ENCODE measurements around the gene RAB11FIP4.

RAB11FIP4 gene

DNA sequence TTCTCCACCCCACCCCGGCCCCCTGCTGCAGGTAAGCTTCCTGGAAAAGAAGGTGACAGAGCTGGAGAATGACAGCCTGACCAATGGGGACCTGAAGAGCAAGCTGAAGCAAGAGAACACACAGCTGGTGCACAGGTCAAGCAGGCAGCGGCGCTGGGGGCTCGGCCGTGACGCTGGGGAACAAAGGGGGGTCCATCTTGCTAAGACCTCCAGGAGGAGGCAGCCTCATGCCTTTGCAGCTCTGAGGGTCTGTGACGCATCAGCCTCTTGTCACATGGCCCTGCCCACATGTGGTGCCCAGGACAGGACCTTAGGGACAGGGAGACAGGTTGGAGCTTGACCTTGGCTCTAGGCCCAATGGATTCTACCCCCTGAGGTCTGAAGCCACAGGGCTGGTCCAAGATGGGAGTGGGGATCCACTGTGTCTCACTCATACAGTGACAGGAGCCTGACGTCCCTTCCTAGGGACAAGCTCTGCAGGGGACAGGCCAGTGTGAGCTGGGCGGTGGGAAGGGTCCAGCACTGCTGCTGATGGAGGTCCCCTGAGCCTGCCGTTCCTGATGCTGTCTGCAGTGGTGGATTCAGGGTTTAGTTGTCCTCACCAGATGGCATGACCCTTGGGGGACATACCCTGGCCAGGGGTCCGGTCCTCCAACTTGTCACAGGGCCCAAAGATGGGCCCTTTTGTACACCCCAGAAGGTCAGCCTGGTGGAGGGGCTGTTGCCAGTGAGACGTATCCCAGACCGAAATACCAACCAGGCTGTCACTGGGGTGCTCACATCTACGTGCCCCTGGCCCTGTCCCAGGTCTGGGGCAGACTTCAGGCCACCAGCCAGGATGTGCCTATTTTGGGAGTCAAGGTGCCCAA is 132.6 kb downstream of the RAB11FIP4 start:
- DNase-seq (ENCODE audit: low read depth) = no peak

DNA sequence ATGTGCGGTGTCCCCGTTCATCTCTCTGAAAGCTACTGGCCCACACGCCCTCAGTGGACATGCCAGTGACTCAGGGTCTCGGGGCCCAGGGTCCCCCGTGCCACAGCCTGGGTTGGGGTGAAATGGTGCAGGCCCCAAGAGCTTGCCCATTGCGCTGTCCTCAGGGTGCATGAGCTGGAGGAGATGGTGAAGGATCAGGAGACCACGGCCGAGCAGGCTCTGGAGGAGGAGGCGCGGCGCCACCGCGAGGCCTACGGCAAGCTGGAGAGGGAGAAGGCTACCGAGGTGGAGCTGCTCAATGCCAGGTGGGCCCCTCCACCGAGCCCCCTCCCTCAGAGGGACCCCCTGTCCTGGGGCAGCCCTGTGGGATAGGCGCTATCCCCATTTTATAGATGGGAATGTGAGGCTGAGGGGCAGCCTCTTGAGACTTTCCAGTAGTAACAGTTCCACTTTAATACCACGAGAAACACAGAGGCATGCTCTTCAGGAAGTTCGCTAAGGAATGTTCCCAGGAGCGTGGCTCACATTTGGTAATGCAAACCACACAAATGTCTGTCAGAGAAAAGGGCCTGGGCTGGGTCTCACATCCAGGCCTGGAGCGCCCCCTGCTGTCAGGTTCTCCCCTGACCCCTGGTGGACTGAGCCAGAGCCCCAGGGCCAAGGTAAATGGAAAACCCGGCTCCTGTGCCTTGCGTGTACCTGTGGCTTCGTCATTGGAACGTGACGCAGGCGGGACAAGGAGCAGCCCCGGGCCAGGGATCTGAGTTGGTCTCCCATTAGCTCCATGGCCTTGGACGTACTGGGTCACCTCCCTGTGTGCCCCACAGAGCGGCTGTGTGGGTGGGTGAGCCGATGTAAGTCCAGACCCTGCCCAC is 133.7 kb downstream of the RAB11FIP4 start:
- peak; percentile 83 for DNase-seq (ENCODE audit: low read depth)

DNA sequence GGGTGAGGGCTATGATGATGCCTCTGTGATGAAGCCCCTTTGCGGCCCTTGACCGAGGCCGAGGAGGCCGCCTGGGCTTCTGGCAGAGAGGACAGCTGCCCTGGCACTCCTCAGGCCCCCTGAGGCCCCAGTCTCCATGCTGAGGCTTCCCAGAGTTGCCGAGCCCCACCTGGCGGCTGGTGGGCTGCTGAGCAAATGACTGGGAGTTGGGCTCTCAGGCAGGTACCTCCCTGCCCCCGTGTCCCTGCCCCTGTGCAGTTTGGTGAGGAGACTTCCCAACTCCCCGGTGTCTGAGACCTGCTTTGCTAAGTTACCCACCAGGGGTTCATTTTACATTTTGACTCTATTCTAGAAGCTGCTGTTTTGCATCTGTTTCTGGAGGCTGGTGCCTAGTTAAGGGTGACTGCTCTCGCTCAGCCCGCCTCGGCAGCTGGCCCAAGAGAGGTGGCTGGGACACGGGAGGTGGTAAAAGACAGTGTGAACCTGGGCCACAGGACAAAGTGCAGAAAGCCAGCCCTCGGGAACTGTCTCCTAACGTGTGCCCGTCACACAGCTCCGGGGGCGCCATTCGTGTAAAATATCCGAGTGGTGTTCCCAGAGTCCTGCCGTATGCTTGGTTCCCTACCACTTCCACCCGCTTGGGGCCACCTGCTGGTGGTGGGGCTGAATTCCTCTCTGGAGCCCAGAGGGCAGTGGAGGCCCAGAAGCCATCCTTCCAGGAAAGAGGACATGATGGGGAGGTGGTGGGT is 134.5 kb downstream of the RAB11FIP4 start:
- DNase-seq (ENCODE audit: low read depth) = no peak

DNA sequence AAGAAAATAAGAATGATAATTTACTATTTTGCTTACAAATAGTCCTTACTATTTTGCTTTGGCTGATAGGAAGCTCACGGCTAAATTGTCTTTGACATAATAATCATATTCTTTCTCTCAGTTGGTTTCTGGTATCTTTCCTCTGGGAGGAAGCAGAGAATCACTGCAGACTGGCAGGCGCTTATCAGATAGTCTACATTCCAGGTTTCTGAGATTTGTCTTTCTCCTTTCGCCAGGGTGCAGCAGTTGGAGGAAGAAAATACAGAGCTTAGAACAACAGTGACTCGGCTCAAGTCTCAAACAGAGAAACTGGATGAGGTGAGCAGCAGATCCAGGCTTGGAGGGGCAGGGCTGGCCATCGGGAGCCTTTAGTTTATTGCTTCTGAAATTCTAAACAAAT is 136.1 kb downstream of the RAB11FIP4 start:
- DNase-seq (ENCODE audit: low read depth) = no peak

DNA sequence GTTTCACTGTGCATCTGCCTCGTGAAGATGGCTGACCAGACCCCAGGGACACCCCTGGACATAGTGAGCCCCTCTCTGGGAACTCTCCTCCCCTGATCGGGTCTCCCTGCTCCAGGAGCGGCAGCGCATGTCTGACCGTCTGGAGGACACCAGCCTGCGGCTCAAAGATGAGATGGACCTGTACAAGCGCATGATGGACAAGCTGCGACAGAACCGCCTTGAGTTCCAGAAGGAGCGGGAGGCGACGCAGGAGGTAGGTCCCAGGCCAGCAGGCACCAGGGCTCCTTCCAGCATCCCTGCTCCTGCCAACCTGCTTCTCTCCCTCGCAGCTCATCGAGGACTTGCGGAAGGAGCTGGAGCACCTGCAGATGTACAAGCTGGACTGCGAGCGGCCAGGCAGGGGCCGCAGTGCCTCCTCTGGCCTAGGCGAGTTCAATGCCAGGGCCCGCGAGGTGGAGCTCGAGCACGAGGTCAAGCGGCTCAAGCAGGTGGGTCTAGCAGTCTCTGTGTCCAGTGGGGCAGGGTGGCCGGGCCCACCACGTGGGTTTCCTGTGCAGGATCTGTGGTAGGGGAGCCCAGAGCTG is 136.9 kb downstream of the RAB11FIP4 start:
- DNase-seq (ENCODE audit: low read depth) = no peak

DNA sequence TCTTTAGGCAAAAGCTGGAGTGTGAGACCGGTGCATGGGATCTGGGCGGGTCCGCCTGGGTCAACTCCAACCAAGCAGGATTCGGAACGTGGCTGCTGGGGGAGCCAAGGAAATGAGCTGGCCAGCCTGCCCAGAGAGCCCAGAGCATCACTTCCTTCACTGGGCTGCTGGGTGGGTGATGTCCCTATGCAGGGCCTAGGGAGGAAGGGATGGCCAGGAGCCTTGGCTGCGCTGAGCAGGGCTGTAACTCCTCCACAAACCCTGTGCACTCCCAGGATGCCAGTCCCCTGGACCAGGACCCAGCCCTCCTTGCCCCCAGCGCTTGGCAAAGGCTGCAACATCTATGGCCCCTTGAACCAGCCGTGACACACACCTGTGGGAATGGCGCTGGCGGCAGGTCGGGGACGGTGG is 138.4 kb downstream of the RAB11FIP4 start:
- DNase-seq (ENCODE audit: low read depth) = no peak

DNA sequence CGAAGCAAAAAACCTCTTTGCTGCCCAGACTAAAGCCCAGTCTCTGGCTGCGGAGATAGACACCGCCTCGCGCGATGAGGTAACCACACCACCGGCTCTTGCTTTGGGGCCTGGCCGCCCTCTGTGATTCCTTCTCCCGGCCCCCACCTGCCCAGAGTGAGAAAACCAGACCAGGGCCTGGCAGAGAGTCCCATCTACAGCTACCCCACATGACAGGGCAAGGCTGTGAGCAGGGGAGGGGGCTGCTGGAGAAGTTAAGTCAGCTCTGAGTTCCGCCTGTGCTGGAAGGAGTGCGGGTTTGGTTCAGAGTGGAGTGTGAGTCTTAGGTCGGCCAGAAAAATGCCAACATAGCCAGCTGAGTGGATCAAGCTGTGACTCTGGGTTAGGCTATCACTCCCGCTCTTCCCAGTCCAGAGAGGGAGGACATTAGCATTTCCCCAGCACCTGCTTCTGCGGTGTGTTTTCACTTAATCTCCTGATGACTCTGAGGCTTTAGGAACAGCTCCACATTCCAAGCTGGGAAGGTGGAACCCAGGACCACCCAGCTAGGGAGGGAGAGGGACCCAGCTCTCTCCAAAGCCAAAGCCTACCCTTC is 139.0 kb downstream of the RAB11FIP4 start:
- DNase-seq (ENCODE audit: low read depth) = no peak

DNA sequence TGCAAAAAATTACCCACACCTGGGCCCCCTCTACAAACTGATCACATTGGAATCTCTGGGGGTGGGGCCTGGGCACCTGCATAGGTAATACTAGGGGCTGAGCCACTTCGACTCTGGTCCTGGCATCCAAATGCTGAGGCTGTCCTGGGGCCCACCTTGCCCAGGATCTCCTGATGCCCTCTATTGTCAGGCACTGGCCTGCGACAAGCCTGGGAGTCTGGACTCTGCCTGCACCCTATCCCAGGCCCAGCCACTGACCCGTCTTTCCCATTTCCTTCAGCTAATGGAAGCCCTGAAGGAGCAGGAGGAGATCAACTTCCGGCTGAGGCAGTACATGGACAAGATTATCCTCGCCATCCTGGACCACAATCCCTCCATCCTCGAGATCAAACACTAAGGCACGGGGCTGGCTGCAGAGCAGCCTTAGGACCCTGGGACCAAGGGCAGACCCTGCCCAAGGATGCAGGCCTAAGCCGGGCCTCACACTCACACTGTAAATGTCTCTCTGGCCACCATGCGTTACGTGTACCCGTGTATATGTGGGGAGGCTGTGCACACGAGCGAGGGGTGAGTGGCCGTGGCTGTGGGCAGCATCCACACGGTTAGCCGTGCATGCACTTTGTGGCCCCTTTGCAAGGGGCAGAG is 140.0 kb downstream of the RAB11FIP4 start:
- no peak for DNase-seq (ENCODE audit: low read depth)

DNA sequence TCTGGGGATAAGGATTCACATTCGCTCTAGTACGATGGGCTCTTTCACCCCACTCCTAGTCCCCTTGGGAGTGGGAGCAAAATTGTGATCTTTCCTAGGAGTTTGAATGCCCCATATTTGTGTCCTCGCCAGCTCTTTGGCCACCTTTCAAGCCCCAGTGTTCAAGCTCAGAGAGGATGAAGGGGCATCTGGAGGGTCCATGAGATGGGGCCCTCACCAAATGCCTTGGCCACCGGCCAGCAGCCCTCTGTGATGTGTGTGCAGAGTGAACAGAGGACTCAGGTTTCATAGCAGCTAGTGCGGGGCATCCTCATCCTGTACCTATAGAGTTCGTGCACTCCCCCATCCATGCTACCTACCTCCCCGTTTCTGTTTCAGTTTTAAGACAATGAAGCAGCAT is 140.6 kb downstream of the RAB11FIP4 start:
- DNase-seq (ENCODE audit: low read depth) = no peak

DNA sequence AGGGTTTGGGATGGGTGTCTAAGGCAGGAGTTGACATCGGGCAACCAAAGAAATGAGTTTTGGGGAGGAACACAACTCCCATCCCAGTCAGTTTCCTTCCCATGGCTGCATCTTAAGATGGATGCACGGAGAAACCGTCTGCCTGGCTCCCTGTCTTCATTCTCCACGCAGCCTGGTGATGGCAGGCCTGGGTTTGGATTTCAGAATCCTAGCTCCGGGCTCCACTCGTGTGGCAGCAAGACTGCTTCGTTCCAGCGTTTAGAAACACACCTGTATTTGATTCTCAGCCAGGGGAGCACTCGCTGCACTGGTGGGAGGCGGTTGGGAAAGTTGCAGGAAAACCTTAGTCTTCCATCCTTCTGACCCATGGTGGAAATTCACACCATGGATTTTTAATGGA is 141.1 kb downstream of the RAB11FIP4 start:
- no peak for DNase-seq (ENCODE audit: low read depth)

DNA sequence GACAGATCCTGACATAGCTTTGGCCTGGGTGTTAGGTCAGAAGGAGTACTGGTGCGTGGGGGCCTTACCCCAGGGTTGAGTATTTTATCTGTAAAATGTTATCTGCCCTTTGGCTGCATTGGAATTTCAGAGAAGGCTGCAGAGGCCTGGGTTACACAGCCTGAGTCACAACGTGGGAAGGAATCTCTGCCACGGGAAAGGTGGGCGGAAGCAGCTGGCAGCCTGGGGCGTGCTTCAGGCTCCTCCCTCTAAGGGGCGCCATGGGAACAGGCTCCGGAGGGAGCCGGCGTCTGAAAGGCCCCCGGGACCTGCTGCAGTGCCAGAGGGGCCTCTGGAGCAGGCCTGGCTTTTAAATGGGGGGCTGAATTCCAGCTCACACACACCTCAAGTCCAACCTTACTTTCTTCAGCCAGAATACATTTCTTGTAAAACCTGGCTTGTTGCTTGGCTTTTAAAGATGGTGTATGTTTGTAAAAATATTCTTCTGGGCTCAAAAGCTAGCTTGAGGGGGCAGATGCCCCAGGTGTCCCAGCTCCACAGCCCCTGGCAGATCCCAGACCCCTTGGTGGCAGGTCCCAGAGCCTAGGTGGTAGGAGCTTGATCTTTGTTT is 142.2 kb downstream of the RAB11FIP4 start:
- DNase-seq (ENCODE audit: low read depth) = no peak

DNA sequence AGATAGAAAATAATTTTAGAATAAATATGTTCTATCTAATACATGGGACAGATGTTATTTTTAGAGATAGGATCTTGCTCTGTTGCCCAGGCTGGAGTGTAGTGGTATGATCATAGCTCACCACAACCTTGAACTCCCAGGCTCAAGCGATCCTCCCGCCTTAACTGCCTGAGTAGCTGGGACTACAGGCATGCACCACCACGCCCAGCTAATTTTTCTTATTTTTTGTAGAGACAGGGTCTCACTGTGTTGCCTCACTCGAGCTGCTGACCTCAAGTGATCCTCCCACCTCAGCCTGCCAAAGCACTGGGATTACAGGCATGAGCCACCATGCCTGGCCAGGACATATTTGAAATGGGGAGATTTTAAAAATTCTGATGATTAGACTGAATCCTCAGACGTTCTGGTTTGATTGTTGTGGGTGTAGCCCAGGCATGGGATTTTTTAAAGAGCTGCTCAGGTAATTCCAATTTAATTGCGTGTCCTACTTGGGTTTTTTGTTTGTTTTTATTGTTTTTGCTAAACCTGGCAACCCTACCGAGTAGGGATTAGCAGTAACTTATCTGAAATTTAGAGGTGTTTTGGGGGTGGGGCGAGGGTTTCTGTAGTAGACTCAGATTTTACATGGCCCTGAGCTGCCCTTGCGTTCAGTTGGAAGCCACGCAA is 142.9 kb downstream of the RAB11FIP4 start:
- no peak for DNase-seq (ENCODE audit: low read depth)

DNA sequence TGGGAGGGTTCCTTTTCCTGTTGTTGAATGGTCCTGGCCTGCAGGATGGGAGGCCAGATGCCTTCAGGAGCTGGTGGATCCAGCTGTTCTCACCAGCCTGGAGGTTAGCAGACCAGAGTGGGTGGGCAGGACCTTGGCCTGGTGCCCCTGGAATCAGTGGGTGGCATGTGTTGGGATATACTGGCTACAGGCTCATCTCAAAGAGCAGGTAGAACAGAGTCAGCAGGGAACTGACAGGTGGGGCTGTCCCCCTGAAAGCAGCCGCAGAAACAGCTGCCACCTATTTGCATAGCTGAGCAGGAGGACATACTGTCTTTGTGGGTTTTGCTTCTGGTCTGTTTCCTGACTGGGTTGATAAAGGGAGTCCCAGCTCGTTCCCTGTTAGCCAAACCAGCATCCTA is 144.1 kb downstream of the RAB11FIP4 start:
- no peak for DNase-seq (ENCODE audit: low read depth)

DNA sequence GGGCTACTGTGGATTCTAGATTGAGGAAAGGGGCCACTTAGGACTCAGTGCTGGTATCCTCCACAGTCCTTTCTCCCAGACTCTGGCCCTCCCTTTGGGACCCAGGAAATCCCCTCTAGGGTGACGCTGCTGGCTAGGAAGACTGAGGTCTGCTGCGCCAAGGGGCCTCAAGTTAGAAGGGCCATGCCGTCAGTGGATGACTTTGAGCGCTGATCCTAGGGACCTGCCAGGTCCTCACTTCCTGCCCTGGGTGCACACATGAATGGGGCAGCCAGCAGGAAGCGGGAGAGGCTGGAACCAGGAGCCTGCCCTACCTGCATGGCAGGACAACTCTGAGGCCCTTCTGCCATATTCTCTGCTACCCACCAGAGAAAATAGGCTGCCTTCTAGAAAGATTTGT is 145.0 kb downstream of the RAB11FIP4 start:
- DNase-seq (ENCODE audit: low read depth) = no peak

DNA sequence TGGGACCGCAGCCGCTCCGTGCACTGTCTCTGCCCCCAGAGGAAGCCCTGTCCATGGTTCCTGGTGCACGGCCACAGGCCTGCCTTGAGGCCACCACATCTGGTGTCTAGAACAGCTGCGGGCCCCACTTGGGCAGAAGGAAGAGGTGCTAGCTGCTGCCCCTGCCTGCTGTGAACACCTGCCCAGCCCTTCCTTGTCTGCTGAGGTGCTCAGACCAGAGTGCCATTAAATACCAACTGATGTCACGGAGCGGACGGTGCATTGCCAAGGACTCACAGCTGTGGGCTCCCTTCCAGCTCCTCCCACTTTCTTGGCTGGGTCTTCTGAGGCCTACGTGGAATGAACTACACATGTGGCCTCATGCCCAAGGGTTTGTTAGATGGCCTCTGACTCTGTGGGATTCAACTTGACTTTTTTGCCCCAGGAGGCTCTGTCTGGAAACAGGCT is 146.1 kb downstream of the RAB11FIP4 start:
- DNase-seq (ENCODE audit: low read depth) = no peak

DNA sequence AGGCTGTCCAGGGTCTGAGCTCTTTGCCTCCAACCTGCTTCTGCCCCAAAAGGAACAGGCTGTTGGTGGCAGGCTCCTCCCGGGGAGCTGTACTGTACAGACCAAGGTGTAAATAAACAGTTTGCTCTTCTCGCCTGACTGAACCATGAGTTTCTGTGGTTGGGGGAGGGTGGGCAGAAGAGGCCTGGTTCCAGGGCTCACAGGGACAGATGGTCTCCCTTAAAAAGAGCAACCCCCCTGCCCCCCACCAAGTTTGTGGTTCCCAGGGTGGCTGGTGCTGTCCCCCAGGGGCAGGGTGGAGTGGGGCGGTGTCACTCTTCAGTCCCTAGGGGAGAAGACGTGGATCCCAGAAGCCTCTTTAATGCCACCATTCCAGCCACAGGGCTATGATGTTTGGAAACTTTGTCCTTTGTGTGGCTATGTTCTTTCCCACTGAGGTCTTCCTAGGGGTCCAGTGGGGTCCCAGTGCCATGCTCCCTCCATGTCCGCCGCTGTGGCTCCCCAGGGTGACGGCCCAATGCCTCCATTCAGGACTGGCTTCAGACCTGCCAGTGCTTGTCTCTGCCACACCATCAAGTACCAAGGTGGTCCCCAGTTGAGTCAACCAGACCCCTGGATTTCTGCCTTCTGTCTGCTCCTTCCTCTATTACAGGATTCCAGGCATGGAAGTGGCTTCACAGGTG is 146.7 kb downstream of the RAB11FIP4 start:
- no peak for DNase-seq (ENCODE audit: low read depth)

DNA sequence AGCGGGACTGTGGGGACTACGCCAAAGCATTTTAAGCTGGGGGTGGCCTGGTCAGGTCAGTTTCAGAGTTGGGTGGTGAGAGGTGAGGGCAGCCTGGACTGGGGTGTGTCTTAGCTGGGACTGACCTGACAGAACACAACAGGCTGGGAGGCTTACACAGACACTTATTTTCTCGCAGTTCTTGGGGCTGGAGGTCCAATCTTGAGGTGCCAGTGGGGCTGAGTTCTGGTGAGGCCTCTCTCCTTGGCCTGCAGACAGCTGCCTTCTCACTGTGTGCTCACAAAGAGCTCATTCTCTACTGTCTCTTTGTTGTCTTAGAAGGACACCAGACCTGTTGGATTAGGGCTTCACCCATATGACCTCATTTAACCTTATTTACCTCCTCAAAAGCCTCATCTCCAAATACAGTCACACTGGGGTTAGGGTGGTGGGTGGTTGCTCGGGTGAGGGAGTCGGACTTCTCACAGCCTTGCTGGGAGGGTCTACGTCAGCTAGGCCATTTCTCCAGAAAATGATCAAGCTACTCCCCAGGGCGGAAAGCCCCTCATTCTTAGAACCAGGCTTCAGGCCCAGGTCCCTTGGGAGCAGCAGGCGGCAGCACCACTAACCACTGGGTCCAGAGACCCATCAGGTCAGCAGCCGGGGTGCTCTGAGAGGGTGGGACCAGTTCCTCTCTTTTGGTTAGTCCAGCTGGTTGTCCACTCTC is 149.3 kb downstream of the RAB11FIP4 start:
- no peak for DNase-seq (ENCODE audit: low read depth)

DNA sequence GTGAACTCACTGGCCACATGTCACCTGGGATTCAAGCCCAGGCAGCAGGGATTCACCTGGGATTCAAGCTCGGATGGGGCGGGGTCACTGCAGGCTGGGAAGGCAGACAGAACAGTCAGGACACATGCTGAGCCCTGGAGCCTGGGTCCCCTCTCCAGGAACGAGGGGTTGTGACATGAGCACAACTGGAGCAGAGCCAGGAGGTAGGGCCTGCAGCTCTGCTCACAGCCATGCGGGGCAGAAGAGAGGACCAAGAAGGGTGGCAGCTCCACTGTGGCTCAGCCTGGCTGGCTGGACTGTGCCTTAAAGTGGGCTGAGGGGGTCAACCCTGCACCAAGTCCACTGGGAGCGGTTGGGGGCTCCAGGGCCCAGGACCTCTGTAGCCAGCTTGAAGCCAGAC is 150.1 kb downstream of the RAB11FIP4 start:
- no peak for DNase-seq (ENCODE audit: low read depth)

DNA sequence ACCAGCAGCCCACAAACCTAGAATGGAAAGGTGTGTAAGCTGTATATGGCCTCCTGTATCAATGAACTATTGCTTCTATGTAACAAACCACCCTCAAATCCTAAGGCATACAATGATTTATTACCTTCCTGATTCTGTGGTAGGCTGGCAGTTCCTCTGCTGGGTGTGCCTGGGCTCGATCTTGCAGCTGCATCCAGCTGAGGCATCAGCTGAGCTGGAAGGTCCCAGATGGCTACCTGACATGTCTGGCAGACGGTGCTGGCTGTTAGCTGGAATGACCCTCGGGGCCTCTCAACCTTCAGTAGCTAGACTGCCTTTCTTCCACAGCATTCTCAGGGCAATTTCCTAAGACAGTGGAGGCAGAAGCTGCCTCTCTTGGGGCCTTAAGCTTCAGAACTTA is 152.7 kb downstream of the RAB11FIP4 start:
- DNase-seq (ENCODE audit: low read depth) = no peak
